Measurements from ENCODE around the gene OCSTAMP. TPM values are rescaled to one million over a fixed set of nuclear protein-coding genes. Genes with fewer than 3 reads are reported as not detected.
A peak's percentile ranks its signal among the peaks of the same experiment; 100 is the strongest.

OCSTAMP gene
- total RNA-seq, 1 donor from 2014 or later: not detected

DNA sequence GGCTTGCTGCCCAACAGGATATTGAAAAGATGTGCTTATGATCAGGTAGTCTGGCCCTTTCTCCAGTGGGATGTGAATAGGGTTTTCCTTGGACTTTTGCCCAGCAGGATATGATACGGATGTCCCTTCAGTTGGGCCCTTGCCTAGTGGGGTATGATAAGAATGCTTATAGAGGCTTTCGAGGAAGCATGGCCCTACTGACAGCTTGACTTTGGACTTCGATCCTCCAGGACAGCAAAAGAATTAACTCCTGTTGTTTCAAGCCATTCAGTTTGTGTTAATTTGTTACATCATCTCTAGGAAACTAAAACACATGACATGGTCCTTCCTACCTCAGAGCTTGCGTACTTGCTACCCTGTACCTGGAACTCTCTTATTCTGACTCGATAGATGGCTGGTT is 27.3 kb downstream of the OCSTAMP start:
- Mint-ChIP-seq H3K27ac (no peak overlapping the region), H3K9me3 (no peaks in the 10 kb centered on the region), H3K4me1 (ENCODE audit: unreplicated experiment) (no peaks in the 10 kb centered on the region), H3K27me3 (peaks cover 40% of the 10 kb centered on the region), H3K36me3 (no peaks in the 10 kb centered on the region), H3K4me3 (no peak overlapping the region)
- no peak for TF ChIP-seq CTCF (conservative IDR thresholded peaks at IDR 0.05)
- no peak for DNase-seq (ENCODE audit: extremely low spot score, unreplicated experiment)

DNA sequence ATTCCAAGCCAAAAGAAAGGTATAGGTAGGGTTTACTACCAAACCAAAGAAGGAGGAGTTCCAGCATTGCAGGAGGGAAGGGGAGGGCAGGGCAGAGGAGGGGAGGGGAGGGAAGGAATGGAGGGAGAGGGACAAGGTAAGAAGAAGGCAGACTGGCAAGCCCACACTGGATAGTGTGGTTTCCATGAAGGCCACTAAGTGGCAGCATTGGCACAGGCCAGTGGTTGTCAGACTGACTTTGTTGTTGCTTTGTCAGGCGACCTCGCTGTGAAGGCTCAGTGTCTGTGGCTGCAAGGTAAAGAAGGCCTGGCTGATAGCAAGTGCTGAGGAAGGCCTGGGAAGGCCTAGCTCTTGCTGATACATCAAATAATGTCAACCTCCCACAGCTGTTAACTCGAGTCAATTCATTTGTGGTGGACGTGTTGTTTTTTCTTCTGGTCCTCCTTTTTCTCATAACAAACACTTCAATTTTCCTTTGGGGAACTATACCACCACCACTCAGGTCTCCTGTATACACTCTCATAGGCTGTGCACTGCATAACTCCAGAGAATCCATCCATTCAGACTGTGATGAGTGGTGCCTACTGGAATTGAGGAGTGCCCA is 29.4 kb downstream of the OCSTAMP start:
- no peak overlapping the region for H3K4me3 Mint-ChIP-seq
- H3K27me3 Mint-ChIP-seq: peaks cover 36% of the 10 kb centered on the region
- no peaks in the 10 kb centered on the region for H3K36me3 Mint-ChIP-seq
- no peak for DNase-seq (ENCODE audit: extremely low spot score, unreplicated experiment)
- peak; percentile 81 for TF ChIP-seq CTCF (conservative IDR thresholded peaks at IDR 0.05)
- no peaks in the 10 kb centered on the region for H3K4me1 Mint-ChIP-seq (ENCODE audit: unreplicated experiment)
- no peak overlapping the region for H3K27ac Mint-ChIP-seq
- H3K9me3 Mint-ChIP-seq: no peaks in the 10 kb centered on the region

GRCh38 chr20:46520540-46520939 is 29.9 kb downstream of the OCSTAMP start:
- H3K4me1 Mint-ChIP-seq (ENCODE audit: unreplicated experiment): no peaks in the 10 kb centered on the region
- no peak for TF ChIP-seq CTCF (conservative IDR thresholded peaks at IDR 0.05)
- no peak overlapping the region for H3K27ac Mint-ChIP-seq
- H3K36me3 Mint-ChIP-seq: no peaks in the 10 kb centered on the region
- no peak overlapping the region for H3K4me3 Mint-ChIP-seq
- DNase-seq (ENCODE audit: extremely low spot score, unreplicated experiment): no peak
- peaks cover 36% of the 10 kb centered on the region for H3K27me3 Mint-ChIP-seq
- H3K9me3 Mint-ChIP-seq: no peaks in the 10 kb centered on the region

DNA sequence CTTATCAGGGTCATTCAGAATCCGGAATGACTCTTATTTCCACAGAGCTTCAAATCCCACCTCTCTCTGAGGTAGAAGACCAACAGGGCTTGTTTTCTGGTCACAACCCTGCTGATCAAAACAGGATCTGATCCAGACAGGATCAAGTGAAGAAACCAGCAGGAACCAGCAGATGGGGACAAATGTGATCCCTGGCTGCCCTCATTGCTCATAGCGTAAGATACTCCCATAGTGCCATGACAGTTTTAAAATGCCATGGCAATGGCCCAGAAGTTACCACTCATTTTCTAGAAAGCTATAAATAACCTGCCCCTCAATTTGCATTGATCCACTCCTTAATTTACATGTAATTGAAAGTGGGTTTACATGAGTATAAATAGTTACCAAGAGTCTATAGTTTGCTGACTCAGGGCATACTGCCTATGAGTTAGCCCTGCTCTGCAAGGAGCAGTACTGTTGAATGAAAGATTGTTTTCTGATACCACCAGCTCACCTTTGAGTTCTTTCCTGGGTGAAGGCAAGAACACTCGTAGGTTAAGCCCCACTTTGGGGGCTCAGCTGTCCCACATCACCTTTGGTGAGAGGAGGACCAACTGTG is 30.9 kb downstream of the OCSTAMP start:
- no peaks in the 10 kb centered on the region for H3K4me1 Mint-ChIP-seq (ENCODE audit: unreplicated experiment)
- H3K27me3 Mint-ChIP-seq: peaks cover 29% of the 10 kb centered on the region
- no peak for TF ChIP-seq CTCF (conservative IDR thresholded peaks at IDR 0.05)
- H3K4me3 Mint-ChIP-seq: no peak overlapping the region
- DNase-seq (ENCODE audit: extremely low spot score, unreplicated experiment): no peak
- H3K27ac Mint-ChIP-seq: no peak overlapping the region
- no peaks in the 10 kb centered on the region for H3K36me3 Mint-ChIP-seq
- no peaks in the 10 kb centered on the region for H3K9me3 Mint-ChIP-seq

- no peaks in the 10 kb centered on the region for H3K4me1 Mint-ChIP-seq (ENCODE audit: unreplicated experiment)
- H3K36me3 Mint-ChIP-seq: peaks cover 35% of the 10 kb centered on the region
- peak within 1 kb of the TSS; percentile 95 for H3K4me3 Mint-ChIP-seq
- peak within 1 kb of the TSS; percentile 76 for H3K27ac Mint-ChIP-seq
- H3K27me3 Mint-ChIP-seq: peaks cover 12% of the 10 kb centered on the region
- DNase-seq (ENCODE audit: extremely low spot score, unreplicated experiment): peak; percentile 76
- no peak for TF ChIP-seq CTCF (conservative IDR thresholded peaks at IDR 0.05)
- H3K9me3 Mint-ChIP-seq: peaks cover 9% of the 10 kb centered on the region
These were observed 37.3 kb downstream of the OCSTAMP start, which contains the start of gene ZNF334 for GRCh38 chr20:46512943-46513844. TSS of gene ZNF334 (minus strand) at chr20:46513559. CDS start at chr20:46512102, 1,457 bp downstream.

Data from type B pancreatic cell (in vitro differentiated cells).